ENCODE measurements around the gene TPR. TPM values are rescaled to one million over a fixed set of nuclear protein-coding genes. Genes with fewer than 3 reads are reported as not detected.
"Not testable (repeated sequence)": the region's sequence is repeated elsewhere in the genome, so short reads cannot be mapped to it uniquely, and the experiment has no call there.

The TPR gene
- total and polyA plus RNA-seq, 5 donors = 17.8 to 63.6 (median 49.4) TPM

DNA sequence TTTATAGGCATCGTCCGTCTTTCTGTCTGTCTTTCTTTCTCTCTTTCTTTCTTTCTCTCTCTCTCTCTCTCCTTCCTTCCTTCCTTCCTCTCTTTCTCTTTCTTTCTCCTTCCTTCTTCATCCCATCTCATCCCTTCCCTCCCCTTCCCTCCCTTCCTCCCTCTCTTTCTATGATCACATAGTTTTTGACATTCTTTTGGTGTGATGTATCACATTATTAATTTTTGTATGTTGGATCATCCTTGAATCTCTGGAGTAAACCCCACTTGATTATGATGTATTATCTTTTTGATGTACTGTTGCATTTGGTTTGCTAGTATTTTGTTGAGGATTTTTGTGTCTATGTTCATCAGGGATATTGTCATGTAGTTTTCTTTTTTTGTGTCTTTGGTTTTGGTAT, 26.4 kb upstream of the TPR start:
- H3K27me3 ChIP-seq (ENCODE audit: control insufficient read depth, insufficient read depth); H3K4me3 ChIP-seq (ENCODE audit: low read length); ATAC-seq; H3K4me1 ChIP-seq (ENCODE audit: control insufficient read depth, insufficient read depth, low read length); H3K27ac ChIP-seq (ENCODE audit: low read length); H3K9me3 ChIP-seq (ENCODE audit: control insufficient read depth, low read length); DNase-seq: not testable (repeated sequence)
- WGBS = 84% methylated on average over 2 of the region's 2 CpGs
- intact Hi-C loops (cut with DNase I) = loop anchor here in 3 of 4 donors (10.0 kb wide), 2 partner anchors 73 to 583 kb away; no protein-coding TSS in a partner anchor

DNA sequence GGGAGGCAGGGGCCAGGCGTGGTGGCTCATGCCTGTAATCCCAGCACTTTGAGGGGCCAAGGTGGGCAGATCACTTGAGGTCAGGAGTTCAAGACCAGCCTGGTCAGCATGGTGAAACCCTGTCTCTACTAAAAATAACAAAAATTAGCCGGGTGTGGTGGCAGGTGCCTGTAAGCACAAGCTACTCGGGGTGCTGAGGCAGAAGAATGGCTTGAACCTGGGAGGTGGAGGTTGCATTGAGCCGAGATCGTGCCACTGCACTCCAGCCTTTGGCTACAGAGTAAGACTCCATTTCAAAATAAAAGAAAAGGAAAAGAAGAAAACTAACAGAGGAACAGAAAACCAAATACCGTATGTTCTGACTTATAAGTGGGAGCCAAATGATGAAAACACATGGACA, 17.7 kb upstream of the TPR start:
- H3K27me3 ChIP-seq (ENCODE audit: control insufficient read depth, insufficient read depth); H3K4me3 ChIP-seq (ENCODE audit: low read length); H3K27ac ChIP-seq (ENCODE audit: low read length); H3K9me3 ChIP-seq (ENCODE audit: control insufficient read depth, low read length); ATAC-seq; intact Hi-C loops (cut with DNase I); H3K4me1 ChIP-seq (ENCODE audit: control insufficient read depth, insufficient read depth, low read length); DNase-seq: not testable (repeated sequence)
- 93% methylated on average over 6 of the region's 6 CpGs for WGBS

- Histone ChIP-seq H3K27me3 (ENCODE audit: control insufficient read depth, insufficient read depth) (no peaks in the 10 kb centered on the region), H3K27ac (ENCODE audit: low read length) (no peak overlapping the region), H3K4me3 (ENCODE audit: low read length) (no peak overlapping the region), H3K4me1 (ENCODE audit: control insufficient read depth, insufficient read depth, low read length) (no peaks in the 10 kb centered on the region), H3K9me3 (ENCODE audit: control insufficient read depth, low read length) (no peaks in the 10 kb centered on the region)
- no peak for DNase-seq
- 89% methylated on average over 4 of the region's 4 CpGs for WGBS
- ATAC-seq = no peak
- intact Hi-C loops (cut with DNase I) = no loop called here
Observed at GRCh38 chr1:186391841-186392240, 16.8 kb upstream of the TPR start.

GRCh38 chr1:186390925-186391324, 15.9 kb upstream of the TPR start:
- DNase-seq (no peak), ATAC-seq (no peak)
- intact Hi-C loops (cut with DNase I) = no loop called here
- 98% methylated on average over 1 of the region's 1 CpG for WGBS
- Histone ChIP-seq H3K4me3 (ENCODE audit: low read length) (no peak overlapping the region), H3K9me3 (ENCODE audit: control insufficient read depth, low read length) (no peaks in the 10 kb centered on the region), H3K27me3 (ENCODE audit: control insufficient read depth, insufficient read depth) (no peaks in the 10 kb centered on the region), H3K4me1 (ENCODE audit: control insufficient read depth, insufficient read depth, low read length) (no peaks in the 10 kb centered on the region), H3K27ac (ENCODE audit: low read length) (no peak overlapping the region)

DNA sequence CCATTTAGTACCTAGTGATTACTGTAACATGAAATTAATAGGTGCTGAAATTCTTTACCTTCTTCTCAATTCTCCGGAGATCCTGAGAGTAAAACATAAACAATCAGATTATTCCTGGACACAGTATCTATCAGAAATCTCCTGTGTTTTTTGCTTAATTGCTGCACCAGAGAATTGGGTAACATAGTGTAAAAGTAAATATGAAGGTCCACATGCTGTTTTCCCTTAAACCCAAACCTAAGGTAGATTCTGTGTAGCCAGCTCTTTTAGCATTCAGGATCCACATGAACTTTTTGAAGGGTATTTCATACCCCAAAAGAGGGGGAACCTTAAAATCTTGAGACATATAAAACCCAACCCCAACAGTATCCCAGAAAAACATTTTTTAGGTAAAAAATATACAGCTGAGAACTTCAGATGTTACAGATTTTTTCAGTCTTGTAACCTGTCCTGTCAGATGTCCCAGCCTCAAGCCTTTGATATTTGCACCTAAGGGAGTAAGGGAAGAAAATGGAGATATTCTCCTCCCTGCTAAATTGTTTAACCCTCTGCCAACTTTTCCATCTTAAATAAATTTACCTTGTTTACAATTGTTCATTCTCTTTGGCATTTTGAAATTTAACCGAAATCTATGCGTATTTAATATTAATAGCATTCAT, 11.8 kb upstream of the TPR start:
- intact Hi-C loops (cut with DNase I) = no loop called here
- ATAC-seq = no peak
- WGBS = 94% methylated on average over 3 of the region's 3 CpGs

DNA sequence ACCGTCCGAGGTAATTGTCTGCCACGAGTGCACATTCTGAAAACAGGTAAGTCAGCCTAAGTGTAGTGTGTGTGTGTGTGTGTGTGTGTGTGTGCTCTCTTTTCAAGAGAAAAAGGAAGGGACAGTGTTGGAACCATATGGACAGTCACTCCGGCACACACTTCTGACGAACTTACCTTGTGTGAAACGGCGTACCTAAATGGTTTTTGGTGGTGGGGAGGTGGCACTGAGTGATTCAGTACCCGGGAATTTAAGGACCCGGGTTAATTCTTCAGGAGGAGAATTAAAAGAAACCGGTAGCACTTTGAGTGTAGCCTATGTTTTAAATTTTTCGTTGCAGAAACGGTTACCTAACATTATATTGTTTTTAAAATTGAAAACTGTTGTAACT, 871 bp upstream of the TPR start:
- Histone ChIP-seq H3K4me3 (ENCODE audit: low read length) (peak overlapping the region; percentile 87), H3K9me3 (ENCODE audit: control insufficient read depth, low read length) (no peaks in the 10 kb centered on the region), H3K27ac (ENCODE audit: low read length) (peak overlapping the region; percentile 88), H3K4me1 (ENCODE audit: control insufficient read depth, insufficient read depth, low read length) (no peaks in the 10 kb centered on the region), H3K27me3 (ENCODE audit: control insufficient read depth, insufficient read depth) (no peaks in the 10 kb centered on the region)
- DNase-seq (no peak), ATAC-seq (peak in 1 of 2 donors; percentile 38)
- intact Hi-C loops (cut with DNase I) = no loop called here
- under 1% methylated on average over 12 of the region's 12 CpGs for WGBS

More for the DNA sequence above, 11.8 kb upstream of the TPR start:
- H3K9me3 ChIP-seq (ENCODE audit: control insufficient read depth, low read length) = no peaks in the 10 kb centered on the region
- H3K27ac ChIP-seq (ENCODE audit: low read length) = no peak overlapping the region
- H3K4me3 ChIP-seq (ENCODE audit: low read length) = no peak overlapping the region
- no peaks in the 10 kb centered on the region for H3K4me1 ChIP-seq (ENCODE audit: control insufficient read depth, insufficient read depth, low read length)
- no peak for DNase-seq
- H3K27me3 ChIP-seq (ENCODE audit: control insufficient read depth, insufficient read depth) = no peaks in the 10 kb centered on the region

DNA sequence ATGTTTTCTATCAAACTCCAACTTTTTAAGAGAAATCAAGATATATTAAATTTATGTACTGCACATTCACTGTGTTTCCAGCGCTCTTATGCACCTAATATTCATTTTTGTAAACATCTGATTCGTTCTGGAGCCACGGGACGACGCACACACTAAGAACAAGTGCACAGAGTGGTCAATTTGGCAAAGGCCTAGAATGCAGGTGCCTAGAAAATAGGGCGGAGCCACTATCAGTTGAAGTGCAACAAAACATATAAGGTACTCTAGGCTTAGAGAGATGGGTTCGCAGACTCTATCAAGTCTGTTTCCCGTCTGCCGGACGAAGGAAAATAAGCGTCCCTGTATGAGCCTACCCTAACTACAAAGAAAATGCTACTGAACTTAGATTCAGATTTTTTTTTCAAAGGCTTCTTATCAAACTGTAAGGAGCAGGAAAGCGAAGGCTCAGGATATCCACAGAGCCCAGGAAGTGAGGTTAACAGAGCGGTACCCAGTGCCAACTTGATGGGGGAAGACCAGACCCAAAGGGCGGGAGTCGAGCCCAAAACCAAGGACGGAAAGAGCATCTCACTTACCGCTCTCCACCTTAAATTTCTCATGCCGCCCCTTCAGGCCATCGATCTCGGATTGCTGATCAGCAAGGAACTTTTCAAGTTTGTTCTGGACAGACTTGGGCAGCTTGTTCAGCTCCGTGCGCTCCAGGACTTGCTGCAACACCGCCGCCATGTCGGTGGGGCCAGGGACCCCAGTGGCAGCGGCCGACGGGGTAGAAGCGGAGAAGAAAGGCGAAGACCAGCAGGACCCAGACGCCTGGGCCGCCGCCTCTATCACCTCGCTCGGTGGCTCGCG, 526 bp downstream of the TPR start:
- ATAC-seq (peak; percentile 4 to 22), DNase-seq (no peak)
- Histone ChIP-seq H3K4me1 (ENCODE audit: control insufficient read depth, insufficient read depth, low read length) (no peaks in the 10 kb centered on the region), H3K27me3 (ENCODE audit: control insufficient read depth, insufficient read depth) (no peaks in the 10 kb centered on the region), H3K4me3 (ENCODE audit: low read length) (peak overlapping the region; percentile 82), H3K27ac (ENCODE audit: low read length) (peak overlapping the region; percentile 74), H3K9me3 (ENCODE audit: control insufficient read depth, low read length) (no peaks in the 10 kb centered on the region)
- intact Hi-C loops (cut with DNase I) = no loop called here
- WGBS = under 1% methylated on average over 37 of the region's 37 CpGs

DNA sequence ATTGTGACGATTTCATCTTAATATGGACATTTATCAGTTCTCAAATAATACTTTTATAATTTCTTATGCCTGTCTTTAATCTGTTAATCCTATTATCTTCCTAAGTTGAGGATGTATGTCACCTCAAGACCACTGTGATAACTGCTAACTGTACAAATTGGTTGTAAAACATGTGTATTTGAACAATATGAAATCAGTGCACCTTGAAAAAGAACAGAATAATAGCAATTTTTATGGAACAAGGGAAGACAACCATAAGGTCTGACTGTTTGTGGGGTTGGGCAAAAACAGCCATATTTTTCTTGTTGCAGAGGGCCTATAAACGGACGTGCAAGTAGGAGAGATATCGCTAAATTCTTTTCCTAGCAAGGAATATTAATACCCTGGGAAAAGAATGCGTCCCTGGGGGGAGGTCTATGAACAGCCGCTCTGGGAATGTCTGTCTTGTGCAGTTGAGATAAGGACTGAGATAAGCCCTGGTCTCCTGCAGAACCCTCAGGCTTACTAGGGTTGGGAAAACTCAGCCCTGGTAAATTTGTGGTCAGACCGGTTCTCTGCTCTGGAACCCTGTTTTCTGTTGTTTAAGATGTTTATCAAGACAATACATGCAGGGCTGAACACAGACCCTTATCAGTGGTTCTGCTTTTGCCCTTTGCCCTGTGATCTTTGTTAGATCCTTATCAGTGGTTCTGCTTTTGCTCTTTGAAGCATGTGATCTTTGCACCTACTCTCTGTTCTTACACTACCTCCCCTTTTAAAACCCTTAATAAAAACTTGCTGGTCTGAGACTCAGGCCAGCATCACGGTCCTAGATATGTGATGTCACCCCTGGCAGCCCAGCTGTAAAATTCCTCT, 27.0 kb downstream of the TPR start:
- peak in 1 of 3 donors; percentile 11 for DNase-seq
- H3K9me3 ChIP-seq (ENCODE audit: control insufficient read depth, low read length); intact Hi-C loops (cut with DNase I); ATAC-seq; H3K4me1 ChIP-seq (ENCODE audit: control insufficient read depth, insufficient read depth, low read length); H3K27me3 ChIP-seq (ENCODE audit: control insufficient read depth, insufficient read depth); H3K4me3 ChIP-seq (ENCODE audit: low read length); H3K27ac ChIP-seq (ENCODE audit: low read length): not testable (repeated sequence)
- WGBS = 80% methylated on average over 8 of the region's 8 CpGs

DNA sequence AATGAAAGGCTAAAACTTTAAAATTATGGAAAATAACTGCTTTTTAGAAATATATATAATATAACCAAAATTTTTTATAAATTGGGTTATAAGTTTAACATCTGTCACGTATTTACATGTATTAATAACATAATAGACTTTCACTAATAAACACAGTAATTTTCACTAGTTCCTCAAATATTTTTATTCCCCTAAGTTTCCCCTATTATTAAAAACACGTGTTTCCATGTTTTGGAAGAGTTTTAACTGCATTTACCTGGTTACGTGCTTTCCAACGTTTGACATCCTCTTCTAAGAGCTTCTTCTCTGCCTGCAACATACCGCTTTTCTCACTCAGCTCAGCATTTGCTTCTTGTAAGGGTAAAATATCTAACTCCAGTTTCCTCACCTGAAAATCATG, 34.3 kb downstream of the TPR start:
- DNase-seq = no peak
- H3K27ac ChIP-seq (ENCODE audit: low read length) = no peak overlapping the region
- H3K4me1 ChIP-seq (ENCODE audit: control insufficient read depth, insufficient read depth, low read length) = no peaks in the 10 kb centered on the region
- ATAC-seq = no peak
- no peaks in the 10 kb centered on the region for H3K27me3 ChIP-seq (ENCODE audit: control insufficient read depth, insufficient read depth)
- intact Hi-C loops (cut with DNase I) = no loop called here
- H3K9me3 ChIP-seq (ENCODE audit: control insufficient read depth, low read length) = no peaks in the 10 kb centered on the region
- WGBS = 93% methylated on average over 5 of the region's 5 CpGs
- no peak overlapping the region for H3K4me3 ChIP-seq (ENCODE audit: low read length)

GRCh38 chr1:186337554-186337953, 37.5 kb downstream of the TPR start:
- intact Hi-C loops (cut with DNase I) = no loop called here
- WGBS = 96% methylated on average over 2 of the region's 2 CpGs
- Histone ChIP-seq H3K4me1 (ENCODE audit: control insufficient read depth, insufficient read depth, low read length) (no peaks in the 10 kb centered on the region), H3K4me3 (ENCODE audit: low read length) (no peak overlapping the region), H3K27me3 (ENCODE audit: control insufficient read depth, insufficient read depth) (no peaks in the 10 kb centered on the region), H3K27ac (ENCODE audit: low read length) (no peak overlapping the region), H3K9me3 (ENCODE audit: control insufficient read depth, low read length) (no peaks in the 10 kb centered on the region)
- no peak for DNase-seq
- no peak for ATAC-seq

DNA sequence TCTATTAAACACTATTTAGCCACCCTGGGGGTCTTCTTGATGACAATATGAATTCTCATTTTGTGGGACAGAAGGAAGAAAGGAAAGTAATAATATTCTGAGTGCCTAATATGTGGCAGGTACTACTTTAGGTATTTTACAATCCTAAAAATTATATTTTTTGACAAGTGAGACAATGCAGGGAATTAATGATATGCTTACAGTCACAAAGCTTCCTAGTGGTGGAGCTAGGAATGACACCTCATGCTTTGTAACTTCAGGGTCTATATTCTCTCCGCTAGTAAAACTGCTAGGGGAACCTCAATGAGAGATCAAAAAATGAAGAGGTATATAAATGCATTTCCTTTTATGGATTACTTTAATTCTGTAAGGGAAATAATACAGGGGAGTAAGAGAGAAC, 44.3 kb downstream of the TPR start:
- WGBS = 100% methylated on average over 1 of the region's 1 CpG
- Histone ChIP-seq H3K4me1 (ENCODE audit: control insufficient read depth, insufficient read depth, low read length) (no peaks in the 10 kb centered on the region), H3K9me3 (ENCODE audit: control insufficient read depth, low read length) (no peaks in the 10 kb centered on the region), H3K27ac (ENCODE audit: low read length) (no peak overlapping the region), H3K4me3 (ENCODE audit: low read length) (no peak overlapping the region), H3K27me3 (ENCODE audit: control insufficient read depth, insufficient read depth) (no peaks in the 10 kb centered on the region)
- ATAC-seq = no peak
- intact Hi-C loops (cut with DNase I) = no loop called here
- no peak for DNase-seq

Measured in right cardiac atrium (tissue), 5 donors.